Activated naive CD8-positive, alpha-beta T cell treated with anti-CD3 and anti-CD28 coated beads for 36 hours (primary cell): Measurements from ENCODE around the gene ST3GAL5. TPM values are rescaled to one million over a fixed set of nuclear protein-coding genes. Genes with fewer than 3 reads are reported as not detected.

Experiments used
- DNase-seq: peaks from one replicate; pipeline ENCODE4 v3.0.0; 2021
- H3K27ac Mint-ChIP-seq: one replicate; pipeline ENCODE4 v1.8.0; 2022; ENCODE audit warnings: mild to moderate bottlenecking, moderate library complexity, mixed read lengths
- H3K27me3 Mint-ChIP-seq: one replicate; pipeline ENCODE4 v1.8.0; 2022; ENCODE audit warnings: mild to moderate bottlenecking, mixed read lengths
- H3K36me3 Mint-ChIP-seq: one replicate; pipeline ENCODE4 v1.8.0; 2021; ENCODE audit warnings: mild to moderate bottlenecking, mixed read lengths
- H3K4me1 Mint-ChIP-seq: one replicate; pipeline ENCODE4 v1.8.0; 2021; ENCODE audit warnings: mixed read lengths
- H3K4me3 Mint-ChIP-seq: one replicate; pipeline ENCODE4 v1.8.0; 2022; ENCODE audit warnings: mild to moderate bottlenecking, moderate library complexity, mixed read lengths
- H3K9me3 Mint-ChIP-seq: one replicate; pipeline ENCODE4 v1.8.0; 2022; ENCODE audit warnings: mixed read lengths
- total RNA-seq, 2 experiments: library from RNA; stranded (reverse); gene quantifications; one replicate each; pipeline ENCODE4 v1.2.3, GENCODE V29; 2021

Gene ST3GAL5
- total RNA-seq, 2 experiments from 2014 or later: 14.6 to 15.1 TPM

DNA sequence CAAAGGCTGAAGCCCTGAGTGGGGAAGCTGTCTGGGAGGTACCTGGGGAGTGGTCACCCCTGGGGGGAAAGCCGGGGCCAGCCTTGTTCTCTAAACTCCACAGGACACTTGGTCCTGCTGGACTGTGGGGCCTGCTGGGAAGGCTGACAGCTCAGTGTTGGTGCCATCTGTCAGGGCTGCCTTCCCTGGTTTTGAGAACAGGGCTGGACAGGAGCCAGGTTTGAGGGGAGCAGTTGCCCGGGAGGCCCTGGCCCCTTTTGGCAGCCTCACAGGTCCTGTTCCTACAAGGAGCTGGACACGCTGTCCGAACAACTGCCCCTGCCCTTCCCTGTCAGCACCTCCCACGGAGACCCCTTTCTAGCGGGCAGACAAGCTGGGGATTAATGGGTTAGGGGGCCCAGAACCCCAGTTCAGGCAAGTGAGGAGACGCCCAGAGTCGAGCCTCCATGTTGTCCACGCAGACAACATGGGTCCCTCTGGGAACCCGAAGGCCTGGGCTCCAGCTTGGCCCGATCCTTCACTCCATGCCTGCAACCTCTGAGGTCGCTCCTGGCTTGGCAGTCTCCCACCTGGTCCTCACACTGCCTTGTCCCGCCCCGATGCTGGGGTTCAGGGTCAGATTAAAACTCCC is 94.2 kb downstream of the ST3GAL5 start:
- H3K4me3 Mint-ChIP-seq: no peak overlapping the region
- no peak for DNase-seq
- no peaks in the 10 kb centered on the region for H3K36me3 Mint-ChIP-seq
- no peaks in the 10 kb centered on the region for H3K9me3 Mint-ChIP-seq
- H3K27me3 Mint-ChIP-seq: peaks cover 4% of the 10 kb centered on the region
- no peak overlapping the region for H3K27ac Mint-ChIP-seq
- no peaks in the 10 kb centered on the region for H3K4me1 Mint-ChIP-seq

DNA sequence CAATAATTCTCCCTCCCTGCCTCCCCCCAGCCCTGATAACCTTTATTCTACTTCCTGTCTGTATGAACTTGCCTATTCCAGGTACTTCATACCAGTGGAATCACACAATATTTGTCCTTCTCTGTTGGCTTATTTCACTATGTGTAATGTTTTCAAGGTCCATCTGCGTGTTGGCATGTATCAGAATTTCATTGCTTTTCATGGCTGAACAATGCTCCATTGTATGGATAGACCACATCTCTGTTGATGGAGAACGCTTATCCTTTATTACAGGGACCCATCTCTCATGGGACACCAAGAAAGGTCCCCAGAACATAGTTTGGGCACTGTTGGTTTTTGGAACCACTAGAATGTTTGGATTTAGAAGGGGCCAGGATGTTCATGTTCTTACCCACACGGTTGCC is 94.8 kb downstream of the ST3GAL5 start:
- H3K4me3 Mint-ChIP-seq: no peak overlapping the region
- peaks cover 4% of the 10 kb centered on the region for H3K27me3 Mint-ChIP-seq
- H3K27ac Mint-ChIP-seq: no peak overlapping the region
- H3K4me1 Mint-ChIP-seq: no peaks in the 10 kb centered on the region
- H3K36me3 Mint-ChIP-seq: no peaks in the 10 kb centered on the region
- DNase-seq: no peak
- H3K9me3 Mint-ChIP-seq: no peaks in the 10 kb centered on the region

DNA sequence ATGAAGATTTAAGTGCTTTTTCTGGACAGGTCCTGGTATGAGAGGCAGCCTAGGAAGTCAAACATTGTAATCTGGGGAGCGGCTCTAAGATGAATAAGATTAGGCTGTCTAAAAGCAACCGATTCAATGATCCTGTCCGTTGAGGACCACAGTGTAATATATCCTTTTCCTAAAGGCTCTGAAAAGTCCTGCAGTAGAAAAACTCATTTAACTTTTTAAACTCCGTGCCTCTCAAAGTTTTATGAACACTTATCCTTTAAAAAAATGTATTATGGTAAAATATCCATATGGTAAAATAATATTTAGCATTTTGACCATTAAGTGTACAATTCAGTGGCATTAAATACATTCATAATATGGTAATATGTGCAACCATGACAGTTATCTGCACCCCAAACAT is 95.2 kb downstream of the ST3GAL5 start:
- Mint-ChIP-seq H3K4me3 (no peak overlapping the region), H3K9me3 (no peaks in the 10 kb centered on the region), H3K27me3 (peaks cover 4% of the 10 kb centered on the region), H3K36me3 (no peaks in the 10 kb centered on the region), H3K27ac (no peak overlapping the region), H3K4me1 (no peaks in the 10 kb centered on the region)
- no peak for DNase-seq

DNA sequence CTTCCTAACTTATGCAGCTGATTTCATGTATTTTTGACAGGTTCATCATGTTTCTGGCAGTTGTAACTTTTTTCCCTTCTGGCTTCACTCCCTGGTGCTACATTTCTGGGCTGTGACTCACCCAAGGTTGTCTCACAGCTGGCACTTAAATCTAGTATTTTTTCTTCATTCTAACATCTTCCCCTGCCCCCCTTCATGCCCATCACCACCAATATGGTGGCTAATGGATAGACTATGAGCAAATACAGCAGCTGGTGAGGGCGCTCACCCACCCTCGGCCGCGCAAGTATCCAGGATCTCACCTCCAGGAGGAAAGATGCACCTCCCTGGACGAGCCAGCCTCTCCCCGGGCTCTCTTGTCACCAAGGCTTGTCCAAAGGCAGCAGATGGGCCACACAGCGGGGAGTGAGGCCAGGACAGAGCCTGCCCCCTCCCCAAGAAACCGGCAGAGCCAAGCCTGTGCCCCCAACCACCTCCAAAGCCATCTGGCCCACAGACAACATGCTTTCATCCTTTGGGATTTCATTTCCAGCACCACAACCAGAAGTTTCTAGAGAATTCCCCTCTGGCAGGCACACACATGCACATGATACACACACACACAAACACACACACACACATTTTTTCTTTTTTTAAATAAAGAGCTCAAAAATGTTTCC is 95.9 kb downstream of the ST3GAL5 start:
- H3K4me1 Mint-ChIP-seq: no peaks in the 10 kb centered on the region
- H3K9me3 Mint-ChIP-seq: no peaks in the 10 kb centered on the region
- no peak overlapping the region for H3K4me3 Mint-ChIP-seq
- H3K27me3 Mint-ChIP-seq: peaks cover 2% of the 10 kb centered on the region
- no peaks in the 10 kb centered on the region for H3K36me3 Mint-ChIP-seq
- no peak overlapping the region for H3K27ac Mint-ChIP-seq
- DNase-seq: no peak

DNA sequence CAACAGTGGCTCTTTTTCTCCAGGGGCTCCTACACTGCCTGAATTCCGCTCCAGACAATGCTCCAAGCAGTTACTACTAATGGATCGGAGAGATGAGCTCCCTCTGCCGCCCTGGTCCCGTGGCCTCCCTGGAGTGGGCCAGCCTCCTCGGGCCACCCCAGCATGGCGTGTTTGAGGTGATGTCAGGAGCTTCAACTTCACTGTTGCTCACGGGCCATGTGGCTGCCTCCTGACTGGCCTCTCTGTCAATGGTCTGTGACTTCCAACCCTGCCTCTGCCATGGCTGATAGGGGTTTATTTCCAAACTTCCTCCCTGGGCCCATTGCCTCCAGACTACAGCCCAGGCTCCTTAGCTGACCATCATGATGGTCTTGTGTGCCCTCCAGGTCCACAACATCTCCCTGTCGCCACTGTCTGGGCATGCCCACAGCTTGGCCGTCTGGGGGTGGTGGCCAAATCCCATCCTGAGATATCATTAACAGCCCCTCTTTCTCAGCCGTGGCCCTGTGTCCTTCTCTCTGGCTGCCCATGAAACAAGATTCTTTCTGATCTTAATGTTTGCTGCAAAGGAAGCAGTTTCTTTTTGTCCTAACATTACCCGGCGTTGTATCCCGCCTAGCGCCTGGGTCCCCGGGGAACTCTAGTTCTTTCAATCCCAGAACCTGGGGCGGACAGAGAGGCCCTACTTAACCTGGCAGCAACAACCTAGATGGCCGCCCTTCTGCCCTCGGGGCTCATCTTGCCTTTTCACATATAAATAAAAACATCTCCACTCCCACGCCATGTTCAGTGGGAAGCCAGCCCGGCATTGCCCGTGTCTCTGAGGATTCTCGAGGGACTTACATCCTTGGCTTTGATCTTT is 96.9 kb downstream of the ST3GAL5 start:
- Mint-ChIP-seq H3K36me3 (no peaks in the 10 kb centered on the region), H3K4me3 (no peak overlapping the region), H3K9me3 (no peaks in the 10 kb centered on the region), H3K27me3 (no peaks in the 10 kb centered on the region), H3K27ac (no peak overlapping the region), H3K4me1 (no peaks in the 10 kb centered on the region)
- no peak for DNase-seq

DNA sequence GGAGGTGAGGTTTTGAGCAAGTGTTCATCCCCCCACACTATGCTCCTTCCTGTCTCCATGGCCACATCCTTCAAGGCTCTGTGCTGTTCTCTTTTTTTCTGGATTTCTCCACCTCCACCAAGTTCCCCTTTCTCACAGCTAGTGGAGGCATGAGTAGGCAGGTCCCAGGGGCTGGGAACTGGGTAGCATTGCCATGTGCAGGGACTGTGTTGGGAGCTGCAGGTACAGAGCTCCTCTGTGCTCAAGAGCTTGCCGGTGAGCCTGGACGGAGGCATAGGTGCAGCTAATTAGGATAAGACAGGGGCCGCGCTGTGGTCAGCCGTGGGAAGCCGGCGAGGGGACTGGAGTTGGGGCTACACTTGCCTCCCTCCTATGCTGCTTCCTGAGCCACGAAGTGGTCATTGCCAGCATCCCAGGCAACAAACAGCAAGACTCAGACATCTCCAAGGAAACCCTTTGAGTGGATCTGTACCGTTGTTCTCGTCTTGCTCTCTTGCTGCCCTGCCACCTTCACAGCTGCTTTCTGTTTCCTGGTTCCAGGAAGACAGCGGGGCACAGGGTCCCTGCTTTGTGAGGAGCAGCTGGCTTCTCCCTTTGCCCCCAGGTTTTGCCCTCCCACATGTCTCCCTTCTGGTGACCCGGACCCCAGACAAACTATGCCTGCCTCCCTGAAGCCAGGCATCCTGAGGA is 98.1 kb downstream of the ST3GAL5 start:
- Mint-ChIP-seq H3K27ac (no peak overlapping the region), H3K4me3 (no peak overlapping the region), H3K27me3 (no peaks in the 10 kb centered on the region), H3K4me1 (no peaks in the 10 kb centered on the region), H3K36me3 (no peaks in the 10 kb centered on the region), H3K9me3 (no peaks in the 10 kb centered on the region)
- no peak for DNase-seq

DNA sequence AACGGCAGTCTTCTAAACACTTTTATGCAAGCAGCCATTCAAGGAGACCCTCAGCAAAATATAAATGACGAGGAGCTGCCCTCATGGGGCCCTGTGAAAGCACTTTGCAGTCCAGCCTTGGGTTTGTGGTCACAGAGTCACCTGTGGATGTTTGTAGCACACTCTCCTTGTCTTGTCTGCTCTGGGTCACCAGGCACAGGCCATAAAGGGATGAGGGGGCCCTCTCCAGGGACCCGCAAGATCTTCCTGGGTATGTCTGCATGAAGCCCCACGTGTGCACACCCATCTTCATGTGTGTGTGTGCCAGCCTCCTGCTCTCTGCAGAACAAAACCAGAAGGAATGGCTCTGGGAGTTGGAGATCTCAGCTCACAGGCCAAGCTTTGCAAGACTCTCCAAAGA is 98.8 kb downstream of the ST3GAL5 start:
- peaks cover 2% of the 10 kb centered on the region for H3K4me1 Mint-ChIP-seq
- no peak overlapping the region for H3K4me3 Mint-ChIP-seq
- no peaks in the 10 kb centered on the region for H3K27me3 Mint-ChIP-seq
- H3K9me3 Mint-ChIP-seq: no peaks in the 10 kb centered on the region
- DNase-seq: no peak
- H3K27ac Mint-ChIP-seq: no peak overlapping the region
- no peaks in the 10 kb centered on the region for H3K36me3 Mint-ChIP-seq

DNA sequence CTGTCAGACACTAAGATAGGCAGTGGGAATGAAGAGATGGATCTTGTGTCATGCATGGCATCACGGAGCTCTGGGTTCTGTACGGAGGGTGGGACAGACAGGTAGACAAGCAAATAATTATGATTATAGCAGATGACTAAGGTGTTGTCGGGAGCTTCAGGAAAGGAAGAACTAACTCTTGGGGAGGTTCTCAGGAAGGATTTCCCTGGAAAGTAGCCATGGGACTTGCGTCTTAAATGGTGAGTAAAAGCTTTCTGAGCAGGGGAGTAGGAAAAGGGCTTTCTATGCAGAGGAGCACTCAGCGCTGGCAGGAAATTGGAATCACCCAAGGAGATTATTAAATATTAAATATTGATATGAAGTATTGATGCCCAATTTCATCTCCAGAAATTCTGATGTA is 99.5 kb downstream of the ST3GAL5 start:
- H3K36me3 Mint-ChIP-seq: no peaks in the 10 kb centered on the region
- no peaks in the 10 kb centered on the region for H3K9me3 Mint-ChIP-seq
- H3K27me3 Mint-ChIP-seq: no peaks in the 10 kb centered on the region
- no peak overlapping the region for H3K27ac Mint-ChIP-seq
- no peak for DNase-seq
- no peak overlapping the region for H3K4me3 Mint-ChIP-seq
- H3K4me1 Mint-ChIP-seq: peaks cover 2% of the 10 kb centered on the region

DNA sequence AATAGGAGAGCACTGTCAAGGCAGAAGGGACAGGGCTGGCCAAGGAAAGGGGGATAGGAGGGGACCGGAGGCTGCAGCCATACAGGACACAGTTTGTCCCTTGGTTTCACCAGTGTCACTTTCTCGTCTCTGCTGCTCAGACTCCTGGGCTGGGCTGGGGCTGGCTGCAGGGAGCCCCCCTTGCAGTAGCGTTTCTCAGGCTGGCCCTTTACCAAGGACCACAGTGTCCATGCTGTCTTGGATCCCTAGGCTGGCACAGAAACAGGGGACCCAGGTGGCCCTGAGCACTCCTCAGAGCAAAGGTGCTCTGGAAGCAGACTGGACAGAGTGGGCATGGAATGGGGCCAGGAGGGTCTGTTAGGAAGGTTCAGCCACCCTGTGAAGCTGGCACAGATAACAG is 100.2 kb downstream of the ST3GAL5 start:
- no peak overlapping the region for H3K27ac Mint-ChIP-seq
- no peaks in the 10 kb centered on the region for H3K27me3 Mint-ChIP-seq
- no peak for DNase-seq
- H3K4me1 Mint-ChIP-seq: peaks cover 2% of the 10 kb centered on the region
- no peaks in the 10 kb centered on the region for H3K9me3 Mint-ChIP-seq
- no peak overlapping the region for H3K4me3 Mint-ChIP-seq
- H3K36me3 Mint-ChIP-seq: no peaks in the 10 kb centered on the region

DNA sequence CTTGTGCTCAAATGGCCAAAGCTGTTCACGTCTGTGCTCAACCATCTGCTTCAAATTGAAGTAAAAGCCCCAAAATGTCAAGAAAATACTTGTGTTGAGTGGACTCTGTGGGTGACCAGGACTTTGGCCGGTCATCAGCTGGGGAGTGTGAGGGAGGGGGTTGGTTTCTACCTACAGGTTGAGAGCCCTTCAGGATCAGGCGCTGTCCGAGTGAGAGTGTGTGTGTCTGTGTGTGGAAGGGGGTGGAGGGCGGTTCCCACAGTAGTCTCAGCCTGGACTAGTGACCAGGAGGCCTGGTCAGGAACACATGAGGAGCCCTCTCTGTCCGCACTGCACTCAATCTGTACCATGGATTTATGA is 100.8 kb downstream of the ST3GAL5 start:
- Mint-ChIP-seq H3K27ac (no peak overlapping the region), H3K4me3 (no peak overlapping the region), H3K27me3 (no peaks in the 10 kb centered on the region), H3K36me3 (no peaks in the 10 kb centered on the region), H3K9me3 (no peaks in the 10 kb centered on the region), H3K4me1 (peaks cover 2% of the 10 kb centered on the region)
- no peak for DNase-seq

DNA sequence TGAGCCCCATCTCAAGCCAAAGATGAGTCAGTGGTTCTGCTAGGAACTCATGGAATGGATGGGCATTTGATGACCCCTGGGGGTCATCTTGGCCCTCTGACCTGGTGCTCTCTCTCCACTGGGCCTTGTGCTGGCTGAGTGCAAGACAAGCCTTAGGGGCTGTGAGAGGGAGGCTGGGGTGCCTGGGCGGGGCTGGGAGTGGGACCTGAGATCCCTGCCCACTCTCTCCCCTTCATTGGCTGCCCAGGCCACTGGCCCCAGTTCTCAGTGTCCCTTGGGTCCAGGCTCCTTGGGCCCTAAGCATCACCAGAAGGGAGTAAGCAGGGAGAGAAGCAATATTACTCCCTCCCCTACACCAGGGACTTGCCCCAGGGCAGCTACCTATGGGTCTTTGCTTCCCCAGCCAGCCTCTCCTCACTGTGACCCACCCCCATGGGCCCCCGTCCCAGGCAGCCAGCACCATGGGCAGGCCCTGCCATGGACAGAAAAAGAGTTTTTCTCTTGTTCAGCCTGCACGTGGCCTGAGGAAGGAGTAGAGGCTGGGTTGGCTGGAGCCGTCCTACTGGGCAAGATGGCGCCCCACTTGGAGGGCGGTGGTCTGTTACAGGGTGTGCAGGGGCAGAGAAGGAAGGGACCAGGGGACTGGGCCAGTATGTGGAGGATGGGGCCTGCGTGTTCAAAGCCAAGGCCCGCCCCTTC is 101.4 kb downstream of the ST3GAL5 start:
- Mint-ChIP-seq H3K36me3 (no peaks in the 10 kb centered on the region), H3K27ac (no peak overlapping the region), H3K4me3 (no peak overlapping the region), H3K4me1 (peaks cover 2% of the 10 kb centered on the region), H3K9me3 (no peaks in the 10 kb centered on the region), H3K27me3 (no peaks in the 10 kb centered on the region)
- no peak for DNase-seq

Other genes with a start within 250 kb of the ST3GAL5 start
- gene SFTPB, start 220.8 kb downstream of the ST3GAL5 start, total RNA-seq: not detected
- 1 to 10 TPM; 1.5 to 2.1 TPM for gene GNLY, start 194.6 kb downstream of the ST3GAL5 start, total RNA-seq
- gene ATOH8, start 135.0 kb downstream of the ST3GAL5 start, total RNA-seq: not detected
- gene POLR1A, start 216.9 kb upstream of the ST3GAL5 start, total RNA-seq: 10 to 100 TPM; 56.0 to 56.6 TPM
- gene PTCD3, start 217.2 kb upstream of the ST3GAL5 start, total RNA-seq: 100 to 1,000 TPM; 161 to 162 TPM